SK-N-MC (cell line): ENCODE results near the gene LDHAL6B.
"Not testable (repeated sequence)": the region's sequence is repeated elsewhere in the genome, so short reads cannot be mapped to it uniquely, and the experiment has no call there.

Experiments used
- DNase-seq: peaks from one replicate; pipeline ENCODE4 v3.0.0-alpha.2; 2011; ENCODE audit warnings: low read depth, low spot score
- H3K27ac ChIP-seq: fragments of 200-600 bp; sonication (generic); 2 replicates; pipeline ENCODE4 v1.5.1; 2016; ENCODE audit warnings: mixed run types
- H3K36me3 ChIP-seq: fragments of 200-600 bp; sonication (generic); 2 replicates; pipeline ENCODE4 v1.6.1; 2017; ENCODE audit warnings: antibody characterized with exemption, low read length, mixed read lengths; ENCODE audit not compliant: insufficient read depth
- H3K4me3 ChIP-seq: fragments of 200-600 bp; sonication (generic); 2 replicates; pipeline ENCODE4 v1.5.1; 2016
- H3K9ac ChIP-seq: fragments of 200-600 bp; sonication (generic); 2 replicates; pipeline ENCODE4 v1.8.0; 2017; ENCODE audit warnings: mixed run types, mixed read lengths; ENCODE audit not compliant: insufficient read length
- H3K9me3 ChIP-seq: fragments of 200-600 bp; sonication (generic); 2 replicates; pipeline ENCODE4 v1.6.1; 2017; ENCODE audit warnings: low read depth, mild to moderate bottlenecking, antibody characterized with exemption, low read length, moderate library complexity, mixed read lengths
- EZH2 ChIP-seq: fragments of 200-600 bp; sonication (generic); IDR thresholded peaks from one replicate; pipeline ENCODE4 v1.6.1; 2017; ENCODE audit warnings: antibody characterized with exemption
- FOXP2 ChIP-seq: optimal IDR thresholded peaks from 2 replicates; pipeline ENCODE3; 2011; ENCODE audit warnings: mild to moderate bottlenecking, moderate library complexity; ENCODE audit not compliant: insufficient read depth; ENCODE audit errors: extremely low read length, control extremely low read depth
- POLR2AphosphoS5 ChIP-seq: IDR thresholded peaks from 2 replicates; pipeline ENCODE4 v1.6.1; 2012; ENCODE audit warnings: mild to moderate bottlenecking, low read depth, low read length, borderline replicate concordance

The LDHAL6B gene

GRCh38 chr15:59206623-59207183 is at the start of gene LDHAL6B:
LDHAL6B (plus strand) TSS chr15:59206843; CDS start chr15:59206941, 98 bp downstream.
- Histone ChIP-seq H3K36me3 (no peaks in the 10 kb centered on the region), H3K27ac (no peak within 1 kb of the TSS), H3K4me3 (no peak within 1 kb of the TSS)

GRCh38 chr15:59157396-59157795 is 49.2 kb upstream of the LDHAL6B start:
- no peak overlapping the region for H3K4me3 ChIP-seq
- no peak for DNase-seq
- H3K9me3 ChIP-seq, result no peaks in the 10 kb centered on the region
- no peak overlapping the region for H3K9ac ChIP-seq
- no peaks in the 10 kb centered on the region for H3K36me3 ChIP-seq
- peak overlapping the region; percentile 33; the same call in 1 of the 2 replicates for H3K27ac ChIP-seq
- TF ChIP-seq FOXP2, result no peak
- no peak for TF ChIP-seq POLR2AphosphoS5
- TF ChIP-seq EZH2, result no peak

More at GRCh38 chr15:59206623-59207183, at the start of gene LDHAL6B:
- Histone ChIP-seq H3K9me3 (no peaks in the 10 kb centered on the region), H3K9ac (no peak within 1 kb of the TSS)
- no peak for TF ChIP-seq FOXP2
- no peak for TF ChIP-seq POLR2AphosphoS5
- no peak for TF ChIP-seq EZH2
- no peak for DNase-seq

GRCh38 chr15:59157840-59158700 is 48.6 kb upstream of the LDHAL6B start:
- no peak overlapping the region for H3K4me3 ChIP-seq
- no peak for DNase-seq
- H3K36me3 ChIP-seq, result no peaks in the 10 kb centered on the region
- H3K9me3 ChIP-seq, result no peaks in the 10 kb centered on the region
- peak overlapping the region; percentile 33; the same call in 1 of the 2 replicates for H3K27ac ChIP-seq
- no peak overlapping the region for H3K9ac ChIP-seq
- TF ChIP-seq EZH2, result no peak
- TF ChIP-seq POLR2AphosphoS5, result no peak
- no peak for TF ChIP-seq FOXP2

- Histone ChIP-seq H3K4me3 (no peak overlapping the region), H3K27ac (no peak overlapping the region), H3K36me3 (no peaks in the 10 kb centered on the region), H3K9me3 (no peaks in the 10 kb centered on the region), H3K9ac (no peak overlapping the region)
- TF ChIP-seq FOXP2 (no peak), POLR2AphosphoS5 (no peak), EZH2 (no peak)
- DNase-seq, result no peak
Measured at GRCh38 chr15:59158701-59159034, 48.0 kb upstream of the LDHAL6B start.

- no peak overlapping the region for H3K9ac ChIP-seq
- TF ChIP-seq FOXP2 (no peak), POLR2AphosphoS5 (no peak), EZH2 (no peak)
- no peak overlapping the region for H3K4me3 ChIP-seq
- H3K27ac ChIP-seq, result no peak overlapping the region
- H3K9me3 ChIP-seq, result no peaks in the 10 kb centered on the region
- DNase-seq, result no peak
- no peaks in the 10 kb centered on the region for H3K36me3 ChIP-seq
Measured at GRCh38 chr15:59159210-59159609, 47.4 kb upstream of the LDHAL6B start.

- no peak overlapping the region for H3K9ac ChIP-seq
- no peak for DNase-seq
- H3K4me3 ChIP-seq, result no peak overlapping the region
- no peak overlapping the region for H3K27ac ChIP-seq
- no peaks in the 10 kb centered on the region for H3K9me3 ChIP-seq
- H3K36me3 ChIP-seq, result no peaks in the 10 kb centered on the region
- TF ChIP-seq FOXP2, result no peak
- TF ChIP-seq POLR2AphosphoS5, result no peak
- TF ChIP-seq EZH2, result no peak
Measured at GRCh38 chr15:59160880-59161593, 45.6 kb upstream of the LDHAL6B start.

GRCh38 chr15:59162080-59162479 is 44.6 kb upstream of the LDHAL6B start:
- not testable (repeated sequence) for H3K27ac ChIP-seq, DNase-seq, H3K36me3 ChIP-seq, H3K9ac ChIP-seq, H3K4me3 ChIP-seq, H3K9me3 ChIP-seq

GRCh38 chr15:59165726-59166125 is 40.9 kb upstream of the LDHAL6B start:
- no peak overlapping the region for H3K4me3 ChIP-seq
- no peaks in the 10 kb centered on the region for H3K36me3 ChIP-seq
- no peak overlapping the region for H3K27ac ChIP-seq
- no peak for TF ChIP-seq POLR2AphosphoS5
- TF ChIP-seq FOXP2, result no peak
- TF ChIP-seq EZH2, result no peak
- no peaks in the 10 kb centered on the region for H3K9me3 ChIP-seq
- H3K9ac ChIP-seq, result no peak overlapping the region
- no peak for DNase-seq
